AML-193 (cell line): ENCODE results near the gene TCEA2.
A peak's percentile ranks its signal among the peaks of the same experiment; 100 is the strongest.

Experiments
- DNase-seq, 2 experiments: peaks; one replicate each; lab custom pipeline; 2025; lab: John Stamatoyannopoulos, UW

TCEA2 gene

DNA sequence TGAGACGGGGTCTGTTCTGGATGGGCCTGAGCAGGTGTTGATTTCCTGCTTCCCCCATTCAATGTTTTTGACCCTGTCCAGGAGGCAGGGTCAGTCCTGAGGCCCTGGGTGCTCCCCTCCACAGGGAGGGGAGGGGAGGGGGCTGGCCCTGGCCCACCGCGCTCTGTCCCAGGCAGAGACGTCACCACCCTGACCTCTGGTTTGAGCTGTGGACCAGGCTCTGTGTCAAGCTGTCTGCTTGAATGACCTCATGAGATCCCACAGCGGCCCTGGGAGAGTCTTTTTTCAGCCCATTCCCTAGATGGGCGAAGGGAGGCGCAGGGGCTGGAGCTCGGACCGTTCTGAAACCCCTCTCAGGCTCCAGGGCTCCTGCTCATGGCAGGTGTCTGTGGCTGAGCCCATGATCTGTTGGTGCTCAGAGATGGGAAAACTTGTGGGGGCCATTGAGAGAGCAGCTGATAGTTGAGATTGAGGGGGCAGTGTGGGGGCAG is 30.1 kb downstream of the TCEA2 start:
- no peak for DNase-seq

DNA sequence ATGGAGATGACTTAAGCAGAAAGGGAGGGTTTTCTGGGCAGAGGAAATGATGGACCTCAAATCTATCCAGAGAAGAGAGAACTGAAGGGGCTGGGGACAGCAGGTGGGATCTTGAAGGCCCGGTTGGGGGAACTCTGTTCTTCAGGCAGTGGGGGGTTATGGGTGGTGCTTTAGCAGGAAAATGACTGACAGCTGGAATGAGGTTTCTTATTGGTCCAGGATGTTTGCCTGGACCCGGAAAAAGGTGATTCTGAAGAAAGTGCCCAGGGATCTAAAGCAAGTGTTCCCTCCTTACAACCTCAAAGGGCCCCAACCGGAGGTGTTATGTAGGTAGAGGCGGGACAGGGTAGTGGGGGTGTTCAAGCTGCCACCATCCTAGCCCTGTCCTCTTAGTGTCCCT is 32.5 kb downstream of the TCEA2 start:
- no peak for DNase-seq

GRCh38 chr20:64095927-64096326 is 32.9 kb downstream of the TCEA2 start:
- no peak for DNase-seq

DNA sequence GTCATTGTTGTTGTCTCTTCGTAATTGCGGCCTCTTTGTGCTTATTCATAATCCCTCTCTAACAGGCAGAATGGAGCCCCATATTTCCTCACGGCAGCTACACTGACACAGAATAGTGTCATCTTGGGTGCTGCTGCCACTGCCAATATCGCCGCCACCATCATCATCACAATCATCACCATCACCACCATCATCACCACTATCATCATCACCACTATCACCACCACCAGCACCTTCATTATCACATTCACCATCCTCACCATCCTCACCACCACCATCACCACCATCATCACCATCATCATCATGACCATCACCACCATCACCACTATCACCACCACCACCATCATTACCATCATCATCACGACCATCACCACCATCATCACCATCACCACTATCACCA is 33.5 kb downstream of the TCEA2 start:
- DNase-seq = no peak

GRCh38 chr20:64098471-64099013 is 35.5 kb downstream of the TCEA2 start:
- no peak for DNase-seq

DNA sequence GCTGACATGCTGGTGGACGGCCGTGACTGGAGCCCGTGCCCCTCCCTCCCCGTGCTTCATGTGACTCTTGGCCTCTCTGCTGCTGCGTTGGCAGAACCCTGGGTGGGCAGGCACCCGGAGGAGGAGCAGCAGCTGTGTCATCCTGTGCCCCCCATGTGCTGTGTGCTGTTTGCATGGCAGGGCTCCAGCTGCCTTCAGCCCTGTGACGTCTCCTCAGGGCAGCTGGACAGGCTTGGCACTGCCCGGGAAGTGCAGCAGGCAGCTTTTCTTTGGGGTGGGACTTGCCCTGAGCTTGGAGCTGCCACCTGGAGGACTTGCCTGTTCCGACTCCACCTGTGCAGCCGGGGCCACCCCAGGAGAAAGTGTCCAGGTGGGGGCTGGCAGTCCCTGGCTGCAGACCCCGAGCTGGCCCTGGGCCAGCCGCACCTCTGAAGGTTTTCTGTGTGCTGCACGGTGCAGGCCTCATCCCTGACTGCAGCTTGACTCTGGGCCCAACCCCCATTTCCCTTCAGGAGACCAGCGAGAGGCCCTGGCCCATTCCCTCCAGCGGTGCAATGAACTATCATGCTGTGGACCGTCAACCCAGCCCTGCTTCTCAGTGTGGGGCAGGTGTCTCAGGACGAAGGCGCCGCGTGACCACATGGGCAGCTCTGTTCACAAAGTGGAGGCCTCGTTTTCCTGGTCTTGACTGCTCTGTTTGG is 36.2 kb downstream of the TCEA2 start:
- DNase-seq = no peak

- DNase-seq = no peak
Observed at GRCh38 chr20:64099880-64100565, 37.0 kb downstream of the TCEA2 start.

- no peak for DNase-seq
Observed at GRCh38 chr20:64100566-64100888, 37.5 kb downstream of the TCEA2 start.

DNA sequence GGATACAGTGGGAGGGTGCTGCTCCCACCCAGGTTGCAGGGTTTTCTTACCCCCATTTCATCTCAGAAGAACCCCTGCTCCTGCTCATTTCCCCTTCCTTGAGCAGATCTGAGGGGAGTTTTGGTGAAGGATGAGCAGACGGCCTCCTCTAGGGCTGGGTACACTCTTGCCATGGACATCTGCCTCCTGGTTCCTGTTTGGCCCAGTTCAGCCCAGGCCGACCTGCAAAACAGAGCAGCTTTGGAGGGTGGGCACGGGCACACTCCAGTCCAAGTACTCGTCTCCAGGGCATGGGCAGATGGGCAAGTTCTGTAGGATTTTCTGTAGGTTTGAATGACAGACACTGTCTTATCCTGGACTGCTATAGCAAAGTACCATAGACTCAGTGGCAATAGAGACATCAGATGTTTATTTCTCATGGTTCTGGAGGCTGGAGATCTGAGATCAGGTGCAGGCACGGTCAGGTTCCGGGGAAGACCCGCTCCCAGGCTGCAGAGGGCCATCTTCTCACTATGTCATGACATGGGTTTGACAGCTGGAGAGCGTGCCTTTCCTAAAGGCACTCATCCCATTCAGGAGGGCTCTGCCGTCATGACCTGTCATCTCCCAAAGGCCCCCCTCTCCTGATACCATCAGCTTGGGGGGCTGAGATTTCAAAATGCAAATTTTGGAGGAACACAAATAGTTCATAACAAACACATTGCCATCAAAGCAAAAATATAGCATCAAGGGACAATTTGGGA is 38.1 kb downstream of the TCEA2 start:
- no peak for DNase-seq

GRCh38 chr20:64101731-64102621 is 39.0 kb downstream of the TCEA2 start:
- DNase-seq = no peak

DNA sequence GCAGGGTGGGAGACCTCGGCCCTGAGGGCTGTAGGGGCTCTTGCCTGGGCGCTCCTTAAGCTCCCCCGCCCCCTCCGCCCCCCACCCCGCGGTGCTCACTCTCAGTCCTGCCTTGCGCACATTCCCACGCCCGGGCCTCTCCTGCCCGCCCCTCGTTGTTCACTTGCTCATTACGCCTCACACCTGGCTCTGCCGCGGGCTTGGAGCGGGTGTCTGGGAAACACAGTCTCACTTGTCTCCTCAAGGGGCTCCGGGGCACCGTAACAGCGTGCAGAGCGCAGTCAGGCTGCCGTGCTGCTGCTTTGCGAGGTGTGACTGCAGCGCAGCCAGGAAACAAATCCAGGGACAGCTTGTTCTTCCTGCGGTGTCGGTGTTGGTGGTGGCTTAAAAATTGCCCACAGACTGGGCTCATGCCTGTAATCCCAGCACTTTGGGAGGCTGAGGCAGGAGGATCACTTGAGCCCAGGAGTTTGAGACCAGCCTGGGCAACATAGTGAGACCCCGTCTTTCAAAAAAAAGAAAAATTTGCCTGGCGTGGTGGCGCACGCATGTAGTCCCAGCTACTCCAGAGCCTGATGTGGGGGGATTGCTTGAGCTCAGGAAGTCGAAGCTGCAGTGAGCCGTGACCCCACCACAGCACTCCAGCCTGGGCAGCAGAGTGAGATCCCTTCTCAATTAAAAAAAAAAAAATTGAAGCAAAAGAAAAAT is 39.8 kb downstream of the TCEA2 start:
- DNase-seq = no peak

DNA sequence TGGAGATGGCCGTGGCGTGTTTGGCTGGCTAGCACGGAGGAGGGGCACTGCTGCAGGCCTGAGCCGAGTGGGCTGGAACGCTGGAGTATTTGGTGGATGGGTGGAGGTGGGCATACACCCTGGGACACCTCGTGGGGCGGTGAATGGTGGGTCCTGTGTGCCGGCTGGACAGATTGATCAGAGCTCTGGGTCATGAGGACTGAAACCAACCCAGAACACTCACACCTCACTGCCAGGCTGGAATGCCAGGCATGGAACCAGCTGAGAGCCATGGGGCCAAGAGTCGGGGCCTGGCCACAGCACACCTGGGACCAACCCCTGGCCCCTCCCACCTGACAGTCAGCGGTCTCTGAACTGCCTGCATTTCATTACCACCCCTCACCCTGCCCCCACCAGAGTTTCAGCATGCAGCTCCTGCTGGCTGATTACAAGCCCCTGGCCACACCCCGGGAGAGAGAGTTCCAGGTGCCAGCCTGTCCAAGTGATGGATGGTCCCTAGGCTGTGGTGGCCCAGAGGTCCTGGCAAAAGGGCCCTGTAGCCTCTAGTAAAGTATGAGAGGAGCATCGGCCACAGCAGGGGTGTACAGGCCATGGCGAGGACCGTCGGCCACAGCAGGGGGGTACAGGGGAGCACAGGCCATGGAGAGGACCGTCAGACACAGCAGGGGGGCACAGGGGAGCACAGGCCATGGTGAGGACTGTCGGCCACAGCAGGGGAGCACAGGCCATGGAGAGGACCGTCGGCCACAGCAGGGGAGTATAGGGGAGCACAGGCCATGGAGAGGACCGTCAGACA is 41.1 kb downstream of the TCEA2 start:
- DNase-seq = no peak

- DNase-seq = no peak
Observed at GRCh38 chr20:64104667-64105451, 41.9 kb downstream of the TCEA2 start.

- no peak for DNase-seq
Observed at GRCh38 chr20:64105846-64106434, 42.9 kb downstream of the TCEA2 start.

GRCh38 chr20:64106435-64106961 is 43.5 kb downstream of the TCEA2 start:
- DNase-seq = no peak

DNA sequence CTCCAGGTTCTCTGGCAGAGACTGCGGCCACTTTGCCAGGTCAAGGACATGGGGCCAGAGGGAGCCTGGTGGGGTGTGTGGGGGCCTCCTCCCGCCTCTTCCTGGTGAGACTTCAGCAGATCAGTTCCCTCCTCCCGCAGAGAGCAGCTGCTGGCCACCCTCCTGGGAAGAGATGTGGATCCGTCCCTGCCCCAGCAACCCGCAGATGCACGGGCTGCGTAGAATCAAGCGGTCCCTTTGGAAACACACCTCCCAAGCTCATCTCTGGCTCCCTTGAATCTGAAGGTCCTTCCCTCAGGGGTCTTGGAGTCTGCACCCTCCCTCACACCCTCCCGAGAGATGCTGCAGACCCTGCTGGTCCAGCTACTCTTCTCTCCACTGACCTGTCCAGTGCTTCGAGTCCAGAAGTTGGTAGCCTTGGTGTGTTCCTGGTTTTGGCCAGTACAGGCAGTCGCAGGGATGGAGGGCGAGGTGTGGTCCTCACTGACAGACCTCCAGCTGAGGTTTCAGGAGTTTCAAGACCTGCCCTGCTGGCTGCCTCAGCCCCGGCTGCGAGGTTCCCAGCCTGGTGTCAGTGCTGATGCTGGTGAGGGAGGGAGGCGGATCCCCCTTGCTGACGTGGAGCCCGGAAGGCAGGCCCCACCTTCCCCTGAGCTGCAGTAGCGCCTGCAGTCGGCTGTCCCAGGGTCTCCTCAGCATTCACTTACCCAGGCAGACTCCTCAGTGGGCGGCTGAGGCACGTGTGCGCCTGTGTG is 44.2 kb downstream of the TCEA2 start, which contains the start of gene NPBWR2:
Gene NPBWR2, minus strand, starts transcription at position 585 of the 755 bp plus-strand sequence. CDS start 734 bp downstream, outside the sequence.
- no peak for DNase-seq

DNA sequence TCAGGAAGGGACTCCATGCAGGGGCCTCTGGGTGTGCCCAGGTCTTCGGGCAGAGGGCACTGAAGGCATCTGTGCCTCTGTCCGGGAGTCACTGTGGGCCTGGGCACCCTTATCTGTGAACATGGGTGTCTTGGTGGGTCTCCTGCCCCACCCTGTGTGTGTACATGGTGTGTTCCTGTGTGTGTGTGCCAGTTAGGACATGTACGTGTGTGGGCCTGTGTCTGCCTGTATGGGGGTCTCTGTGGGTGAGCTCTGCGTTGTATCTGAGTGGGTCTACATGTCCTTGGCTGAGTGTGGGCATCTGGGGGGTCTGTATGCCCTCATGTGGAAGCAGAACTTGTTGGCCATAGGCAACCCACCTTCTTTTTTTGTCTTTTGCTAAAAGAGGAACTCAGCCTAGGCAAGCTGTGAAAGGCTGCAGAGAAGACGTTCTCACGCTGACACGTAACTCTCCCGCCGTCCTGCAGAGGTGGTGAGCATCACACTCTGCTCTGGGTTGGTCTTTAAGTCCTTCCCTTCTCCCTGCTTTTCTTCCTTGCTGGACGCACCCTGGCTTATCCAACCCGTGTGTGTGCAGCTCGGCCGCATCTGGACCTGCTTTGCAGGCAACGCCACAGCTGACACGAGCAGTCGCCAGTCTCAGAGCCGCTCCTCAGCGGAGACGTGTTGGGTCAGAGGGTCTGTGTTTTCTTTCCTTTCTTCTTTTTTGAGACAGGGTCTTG is 44.9 kb downstream of the TCEA2 start:
- peak; percentile 57 to 73 for DNase-seq
